PC-3 (cell line): Measurements from ENCODE around the gene NDUFC1. TPM values are rescaled to one million over a fixed set of nuclear protein-coding genes. Genes with fewer than 3 reads are reported as not detected.

Experiments
- ATAC-seq: fragments of 200-7000 bp; cut with Tn5 transposase; 2 replicates; pipeline ENCODE4 v1.9.1; 2020; ENCODE audit warnings: mild to moderate bottlenecking, moderate library complexity
- BruUV-seq: library from RNA; stranded (reverse); fragments of 400-500 nt; replicated peaks from 2 replicates; lab custom pipeline; 2021; lab: Mats Ljungman, UMichigan
- CTCF ChIA-PET: fragments of 300-600 bp; sonication (Branson Sonifier 250); formaldehyde crosslinking; loops from one replicate; lab custom pipeline; 2022; ENCODE audit warnings: antibody characterized with exemption; lab: Charles Lee
- POLR2A ChIA-PET: fragments of 300-600 bp; sonication (Branson Sonifier 250); formaldehyde crosslinking; loops from one replicate; lab custom pipeline; 2022; ENCODE audit warnings: antibody characterized with exemption; ENCODE audit not compliant: unreplicated experiment; lab: Charles Lee
- DNase-seq: peaks from one replicate; pipeline ENCODE4 v3.0.0-alpha.2; 2015
- H2AFZ ChIP-seq: fragments of 300-600 bp; sonication (generic); 2 replicates; pipeline ENCODE4 v1.6.0; 2016; ENCODE audit warnings: antibody characterized with exemption, low read length
- H3F3A ChIP-seq: fragments of 300-600 bp; sonication (generic); one replicate; pipeline ENCODE4 v1.6.0; 2017; ENCODE audit warnings: antibody characterized with exemption, low read length, control low read depth, mild to moderate bottlenecking; ENCODE audit not compliant: unreplicated experiment
- H3K27ac ChIP-seq: fragments of 300-600 bp; sonication (generic); 2 replicates; pipeline ENCODE4 v1.5.1; 2016; ENCODE audit warnings: mild to moderate bottlenecking, low read length
- H3K27me3 ChIP-seq: fragments of 300-600 bp; sonication (generic); 2 replicates; pipeline ENCODE4 v1.6.1; 2016; ENCODE audit warnings: low read length, mixed read lengths
- H3K36me3 ChIP-seq: fragments of 300-600 bp; sonication (generic); 2 replicates; pipeline ENCODE4 v1.6.1; 2016; ENCODE audit warnings: low read depth, mixed run types, low read length, mixed read lengths
- H3K4me1 ChIP-seq: fragments of 300-600 bp; sonication (generic); 2 replicates; pipeline ENCODE4 v1.5.1; 2016; ENCODE audit warnings: low read length; ENCODE audit not compliant: insufficient read depth
- H3K4me2 ChIP-seq: fragments of 300-600 bp; sonication (generic); 2 replicates; pipeline ENCODE4 v1.6.0; 2016; ENCODE audit warnings: low read length
- H3K4me3 ChIP-seq: fragments of 300-600 bp; sonication (generic); 2 replicates; pipeline ENCODE4 v1.5.1; 2016; ENCODE audit warnings: mild to moderate bottlenecking, low read length, mixed read lengths
- H3K79me2 ChIP-seq: fragments of 300-600 bp; sonication (generic); 2 replicates; pipeline ENCODE4 v1.6.1; 2017; ENCODE audit warnings: low read length, mixed read lengths
- H3K9ac ChIP-seq: fragments of 300-600 bp; sonication (generic); 2 replicates; pipeline ENCODE4 v1.6.0; 2016; ENCODE audit warnings: mild to moderate bottlenecking, low read length
- H3K9me2 ChIP-seq: fragments of 300-600 bp; sonication (generic); replicated peaks from 2 replicates; pipeline ENCODE4 v1.6.1; 2016; ENCODE audit warnings: mixed run types, low read length, mixed read lengths
- H3K9me3 ChIP-seq: fragments of 300-600 bp; sonication (generic); 2 replicates; pipeline ENCODE4 v1.6.1; 2016; ENCODE audit warnings: low read length, mixed read lengths
- H4K20me1 ChIP-seq: fragments of 300-600 bp; sonication (generic); 2 replicates; pipeline ENCODE4 v1.6.1; 2016; ENCODE audit warnings: low read length, mixed read lengths
- CTCF ChIP-seq: fragments of 300-600 bp; sonication (generic); conservative IDR thresholded peaks from 2 replicates; pipeline ENCODE4 v1.5.1; 2017; ENCODE audit warnings: antibody characterized with exemption, low read depth, mild to moderate bottlenecking, low read length
- EZH2 ChIP-seq: fragments of 300-600 bp; sonication (generic); IDR thresholded peaks from one replicate; pipeline ENCODE4 v1.6.1; 2017; ENCODE audit warnings: antibody characterized with exemption, mild to moderate bottlenecking, low read length; ENCODE audit not compliant: unreplicated experiment
- EZH2phosphoT487 ChIP-seq: fragments of 300-600 bp; sonication (generic); IDR thresholded peaks from 2 replicates; pipeline ENCODE4 v1.6.1; 2018; ENCODE audit warnings: mild to moderate bottlenecking, antibody characterized with exemption, low read length, borderline replicate concordance
- intact Hi-C: fragments of 100-400 bp; cut with micrococcal nuclease; formaldehyde crosslinking; loops from 2 replicates; pipeline ENCODE4 v1.9.0; 2023
- total RNA-seq: library from RNA; depleted of rRNA; stranded (reverse); fragments of >200 nt; gene quantifications from 2 replicates; pipeline ENCODE4 v1.2.3, GENCODE V29; 2014

The NDUFC1 gene
- total RNA-seq, 1 experiment from 2014 or later, result 92.9 TPM

DNA sequence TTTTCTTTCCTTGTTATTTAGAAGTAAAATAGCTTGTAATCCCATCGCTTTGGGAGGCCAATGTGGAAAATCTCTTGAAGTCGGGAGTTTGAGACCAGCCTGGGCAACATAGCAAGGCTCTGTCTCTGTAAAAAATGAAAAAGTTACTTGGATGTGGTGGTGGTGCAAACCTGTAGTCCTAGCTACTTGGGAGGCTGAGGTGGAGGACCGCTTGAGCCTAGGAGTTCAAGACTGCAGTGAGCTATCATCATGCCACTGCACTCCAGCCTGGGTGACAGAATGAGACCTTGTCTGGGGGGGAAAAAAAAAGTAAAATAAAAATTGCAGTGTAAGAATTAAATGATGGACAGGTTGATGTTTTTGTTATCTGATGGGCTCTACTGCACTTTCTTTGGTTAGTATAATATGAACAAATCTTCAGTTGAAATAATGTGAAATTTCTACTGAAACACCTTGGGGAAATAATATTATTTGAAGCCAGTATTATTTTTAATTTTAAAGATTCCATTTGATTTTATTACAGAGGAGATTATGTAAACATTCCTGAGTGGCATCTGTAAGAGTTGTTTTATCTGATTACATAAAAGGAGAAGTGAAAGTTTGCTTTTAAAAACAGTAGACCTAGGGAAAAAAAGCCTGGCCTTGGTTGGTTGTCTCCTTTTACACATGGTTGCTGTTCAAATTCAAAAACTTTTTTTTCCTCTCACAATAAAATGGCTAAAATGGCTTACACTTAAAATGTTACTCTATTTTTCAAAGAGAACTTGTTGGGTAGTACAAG is 10.5 kb upstream of the NDUFC1 start:
- H3K9me2 ChIP-seq, result no peaks in the 10 kb centered on the region
- ChIA-PET CTCF (interaction anchor here (0.6 kb wide), 1 partner anchor 11 kb away, joined by 8 read pairs; no protein-coding TSS in a partner anchor), POLR2A (interaction anchor here (0.5 kb wide), 1 partner anchor 149 kb away, joined by 6 read pairs; no protein-coding TSS in a partner anchor)
- no peak for ATAC-seq
- no peaks in the 10 kb centered on the region for H3K36me3 ChIP-seq
- peaks cover 58% of the 10 kb centered on the region for H4K20me1 ChIP-seq
- no peak overlapping the region for H3K4me3 ChIP-seq
- no peaks in the 10 kb centered on the region for H3K27me3 ChIP-seq
- H3K9ac ChIP-seq, result no peak overlapping the region
- BruUV-seq, result no TSS peak
- intact Hi-C loops, result no loop called here
- no peaks in the 10 kb centered on the region for H3K4me1 ChIP-seq
- H2AFZ ChIP-seq, result no peak overlapping the region
- no peaks in the 10 kb centered on the region for H3F3A ChIP-seq
- no peak for TF ChIP-seq CTCF
- no peak for TF ChIP-seq EZH2
- TF ChIP-seq EZH2phosphoT487, result no peak
- H3K79me2 ChIP-seq, result peaks cover 100% of the 10 kb centered on the region
- H3K27ac ChIP-seq, result no peak overlapping the region
- H3K9me3 ChIP-seq, result no peaks in the 10 kb centered on the region
- no peak for DNase-seq
- H3K4me2 ChIP-seq, result no peak overlapping the region

DNA sequence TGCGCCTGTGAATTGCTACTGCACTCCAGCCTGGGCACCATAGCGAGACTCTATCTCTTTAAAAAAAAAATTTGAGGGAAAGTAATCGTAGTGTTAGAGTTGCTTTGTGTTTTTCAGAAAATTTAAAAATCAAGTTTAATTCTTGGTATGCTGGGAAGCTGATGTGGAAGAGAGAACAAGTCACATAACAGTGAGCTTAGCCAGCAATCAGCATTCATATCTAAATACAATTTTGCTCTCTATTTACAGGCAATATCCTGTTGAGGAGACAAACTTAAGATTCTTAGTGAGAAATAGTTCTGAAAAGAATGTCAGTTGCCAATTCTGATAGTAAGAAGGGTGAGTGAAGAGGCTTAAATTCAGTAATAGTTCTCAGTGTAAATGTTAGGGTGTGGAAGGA is 9.6 kb upstream of the NDUFC1 start:
- H3K36me3 ChIP-seq, result no peaks in the 10 kb centered on the region
- H3F3A ChIP-seq, result no peaks in the 10 kb centered on the region
- TF ChIP-seq CTCF (no peak), EZH2phosphoT487 (no peak), EZH2 (no peak)
- H3K9ac ChIP-seq, result no peak overlapping the region
- intact Hi-C loops, result no loop called here
- H3K4me3 ChIP-seq, result no peak overlapping the region
- H2AFZ ChIP-seq, result no peak overlapping the region
- peaks cover 58% of the 10 kb centered on the region for H4K20me1 ChIP-seq
- no TSS peak for BruUV-seq
- H3K79me2 ChIP-seq, result peaks cover 100% of the 10 kb centered on the region
- ATAC-seq, result no peak
- no peaks in the 10 kb centered on the region for H3K9me2 ChIP-seq
- H3K27me3 ChIP-seq, result no peaks in the 10 kb centered on the region
- H3K9me3 ChIP-seq, result no peaks in the 10 kb centered on the region
- no peak overlapping the region for H3K4me2 ChIP-seq
- CTCF ChIA-PET, result interaction anchor here (0.6 kb wide), 2 partner anchors 11 to 17 kb away, joined by 5 to 8 read pairs; no protein-coding TSS in a partner anchor
- POLR2A ChIA-PET, result no interaction called here
- no peak overlapping the region for H3K27ac ChIP-seq
- H3K4me1 ChIP-seq, result no peaks in the 10 kb centered on the region
- no peak for DNase-seq

DNA sequence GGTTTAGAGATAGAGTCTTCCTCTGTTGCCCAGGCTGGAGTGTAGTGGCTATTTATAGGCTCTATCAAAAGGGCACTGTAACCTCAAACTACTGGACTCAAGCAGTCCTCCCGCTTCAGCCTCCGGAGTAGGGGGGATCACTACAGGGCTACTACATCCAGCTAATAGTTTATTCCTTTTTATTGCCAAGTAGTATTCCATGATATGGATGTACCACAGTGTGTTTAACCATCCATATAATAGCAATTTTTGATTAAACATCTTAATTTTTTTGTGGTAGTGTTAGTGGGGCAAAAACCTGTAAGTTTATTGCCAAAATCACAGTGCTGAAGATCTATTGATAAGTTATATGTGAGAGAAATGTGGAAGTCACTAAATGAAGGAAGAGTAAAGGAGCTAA is 2.6 kb upstream of the NDUFC1 start:
- Histone ChIP-seq H4K20me1 (peaks cover 49% of the 10 kb centered on the region), H3K9me2 (no peaks in the 10 kb centered on the region), H3F3A (peaks cover 4% of the 10 kb centered on the region), H3K27ac (no peak overlapping the region), H3K79me2 (peaks cover 93% of the 10 kb centered on the region), H3K4me3 (no peak overlapping the region), H3K4me2 (no peak overlapping the region), H3K4me1 (peaks cover 9% of the 10 kb centered on the region), H3K9ac (no peak overlapping the region), H3K27me3 (no peaks in the 10 kb centered on the region), H3K36me3 (peaks cover 11% of the 10 kb centered on the region; the same call in 1 of the 2 replicates), H2AFZ (no peak overlapping the region), H3K9me3 (no peaks in the 10 kb centered on the region)
- no TSS peak for BruUV-seq
- ATAC-seq, result no peak
- ChIA-PET CTCF (no interaction called here), POLR2A (no interaction called here)
- TF ChIP-seq EZH2phosphoT487 (no peak), CTCF (no peak), EZH2 (no peak)
- intact Hi-C loops, result loop anchor here (5.0 kb wide), 1 partner anchor 223 kb away; no protein-coding TSS in a partner anchor
- no peak for DNase-seq
